IMR-90 (cell line): ENCODE data around the gene PKD1. TPM values are rescaled to one million over a fixed set of nuclear protein-coding genes. Genes with fewer than 3 reads are reported as not detected.

Experiments used
- ATAC-seq: fragments of 200-7000 bp; cut with Tn5 transposase; 2 replicates; pipeline ENCODE4 v1.9.1; 2020; ENCODE audit warnings: low read depth, mild to moderate bottlenecking, moderate library complexity
- BruUV-seq: library from RNA; stranded (reverse); fragments of 400-500 nt; replicated peaks from 2 replicates; lab custom pipeline; 2021; lab: Mats Ljungman, UMichigan
- CTCF ChIA-PET: fragments of 300-600 bp; formaldehyde crosslinking; extraction: SDS; loops from one replicate; lab custom pipeline; 2021; ENCODE audit warnings: antibody characterized with exemption; lab: Yijun Ruan, JAX
- POLR2A ChIA-PET: fragments of 300-600 bp; sonication (Branson Sonifier 250); formaldehyde crosslinking; loops from one replicate; lab custom pipeline; 2022; ENCODE audit warnings: antibody characterized with exemption; ENCODE audit not compliant: unreplicated experiment; lab: Charles Lee
- DNase-seq: peaks from one replicate; pipeline ENCODE4 v3.0.0; 2013
- H2AFZ ChIP-seq: replicated peaks from 2 replicates; pipeline ENCODE3; 2013; ENCODE audit warnings: low read length, mild to moderate bottlenecking; ENCODE audit not compliant: poor library complexity
- H2AK5ac ChIP-seq: 2 replicates; pipeline ENCODE4 v1.6.1; 2013; ENCODE audit warnings: low read depth, low read length, inconsistent platforms
- H2AK9ac ChIP-seq: replicated peaks from 2 replicates; pipeline ENCODE3; 2013; ENCODE audit warnings: mild to moderate bottlenecking, low read depth, low read length, moderate library complexity; ENCODE audit not compliant: poor library complexity
- H2BK120ac ChIP-seq: 2 replicates; pipeline ENCODE4 v1.6.1; 2013; ENCODE audit warnings: low read depth, low read length, inconsistent platforms
- H2BK15ac ChIP-seq: 3 replicates; pipeline ENCODE4 v1.6.1; 2013; ENCODE audit warnings: low read depth, low read length, inconsistent platforms
- H2BK20ac ChIP-seq: 2 replicates; pipeline ENCODE4 v1.6.1; 2013; ENCODE audit warnings: low read depth, mild to moderate bottlenecking, inconsistent platforms, low read length, moderate library complexity
- H2BK5ac ChIP-seq: 2 replicates; pipeline ENCODE4 v1.6.1; 2013; ENCODE audit warnings: mild to moderate bottlenecking, low read depth, low read length, inconsistent platforms; ENCODE audit not compliant: poor library complexity, severe bottlenecking
- H3K14ac ChIP-seq: replicated peaks from 2 replicates; pipeline ENCODE4 v1.6.1; 2013; ENCODE audit warnings: low read depth, low read length, inconsistent platforms
- H3K18ac ChIP-seq: 2 replicates; pipeline ENCODE4 v1.6.1; 2013; ENCODE audit warnings: low read depth, low read length, control low read depth
- H3K23ac ChIP-seq: 2 replicates; pipeline ENCODE4 v1.6.1; 2013; ENCODE audit warnings: low read depth, low read length, inconsistent platforms
- H3K27ac ChIP-seq: 2 replicates; pipeline ENCODE4 v1.5.1; 2013; ENCODE audit warnings: mild to moderate bottlenecking, control low read depth, low read length; ENCODE audit not compliant: insufficient read depth
- H3K27me3 ChIP-seq: 2 replicates; pipeline ENCODE4 v1.6.1; 2013; ENCODE audit warnings: low read length; ENCODE audit not compliant: control insufficient read depth, insufficient read depth
- H3K36me3 ChIP-seq: 2 replicates; pipeline ENCODE4 v1.6.1; 2013; ENCODE audit warnings: low read length, mixed read lengths; ENCODE audit not compliant: control insufficient read depth, insufficient read depth
- H3K4ac ChIP-seq: 2 replicates; pipeline ENCODE4 v1.6.1; 2013; ENCODE audit warnings: low read depth, low read length, inconsistent platforms
- H3K4me1 ChIP-seq: 2 replicates; pipeline ENCODE4 v1.6.1; 2013; ENCODE audit warnings: low read length, mixed read lengths; ENCODE audit not compliant: control insufficient read depth, insufficient read depth
- H3K4me2 ChIP-seq: 2 replicates; pipeline ENCODE4 v1.6.1; 2013; ENCODE audit warnings: low read depth, mild to moderate bottlenecking, control low read depth, low read length, moderate library complexity
- H3K4me3 ChIP-seq: 2 replicates; pipeline ENCODE4 v1.5.1; 2013; ENCODE audit warnings: low read depth, mild to moderate bottlenecking, control low read depth, low read length, moderate library complexity; ENCODE audit not compliant: insufficient read depth
- H3K56ac ChIP-seq: 2 replicates; pipeline ENCODE4 v1.6.1; 2013; ENCODE audit warnings: low read length, inconsistent platforms; ENCODE audit not compliant: insufficient read depth; ENCODE audit errors: extremely low read depth
- H3K79me1 ChIP-seq, 2 experiments: 2 replicates each; pipeline ENCODE4 v1.6.1; 2013; ENCODE audit warnings: low read length in 2 of 2, inconsistent platforms in 1 of 2, low read depth in 1 of 2
- H3K9ac ChIP-seq: 2 replicates; pipeline ENCODE4 v1.6.1; 2013; ENCODE audit warnings: low read depth, low read length, control low read depth
- H3K9me1 ChIP-seq: 2 replicates; pipeline ENCODE4 v1.6.1; 2013; ENCODE audit warnings: low read length, inconsistent platforms; ENCODE audit not compliant: insufficient read depth
- H3K9me3 ChIP-seq: 2 replicates; pipeline ENCODE4 v1.6.1; 2013; ENCODE audit warnings: low read length; ENCODE audit not compliant: control insufficient read depth, insufficient read depth
- H4K20me1 ChIP-seq: 2 replicates; pipeline ENCODE4 v1.6.1; 2013; ENCODE audit warnings: low read length, inconsistent platforms; ENCODE audit not compliant: insufficient read depth
- H4K5ac ChIP-seq: 2 replicates; pipeline ENCODE4 v1.6.1; 2013; ENCODE audit warnings: mild to moderate bottlenecking, low read depth, low read length, control low read depth
- H4K8ac ChIP-seq, 2 experiments: 2 replicates each; pipeline ENCODE4 v1.6.1; 2013; ENCODE audit warnings: low read depth in 2 of 2, low read length in 2 of 2, control low read depth in 1 of 2, inconsistent platforms in 1 of 2
- H4K91ac ChIP-seq: 2 replicates; pipeline ENCODE4 v1.6.1; 2013; ENCODE audit warnings: low read depth, low read length, inconsistent platforms; ENCODE audit not compliant: insufficient read depth
- BHLHE40 ChIP-seq: fragments of 150-350 bp; IDR thresholded peaks from 2 replicates; pipeline ENCODE4 v1.6.1; 2016; ENCODE audit warnings: mild to moderate bottlenecking, low read depth, low read length
- CEBPB ChIP-seq: IDR thresholded peaks from 2 replicates; pipeline ENCODE4 v1.6.1; 2012; ENCODE audit warnings: low read depth, low read length, improper control_type of control experiment
- CHD1 ChIP-seq: IDR thresholded peaks from 2 replicates; pipeline ENCODE4 v1.6.1; 2012; ENCODE audit warnings: low read depth, low read length, improper control_type of control experiment
- CTCF ChIP-seq: conservative IDR thresholded peaks from 2 replicates; pipeline ENCODE4 v1.5.1; 2012; ENCODE audit warnings: mild to moderate bottlenecking, low read depth, low read length, improper control_type of control experiment
- ELK1 ChIP-seq: fragments of 150-350 bp; IDR thresholded peaks from 2 replicates; pipeline ENCODE4 v1.6.1; 2016; ENCODE audit warnings: low read depth, mild to moderate bottlenecking, low read length, moderate library complexity, borderline replicate concordance
- FOS ChIP-seq: fragments of 150-350 bp; IDR thresholded peaks from 2 replicates; pipeline ENCODE4 v1.6.1; 2016; ENCODE audit warnings: low read depth, low read length
- MAFK ChIP-seq: IDR thresholded peaks from 2 replicates; pipeline ENCODE4 v1.6.1; 2012; ENCODE audit warnings: low read depth, low read length, improper control_type of control experiment
- MAZ ChIP-seq: IDR thresholded peaks from 2 replicates; pipeline ENCODE4 v1.6.1; 2012; ENCODE audit warnings: low read depth, mild to moderate bottlenecking, low read length, improper control_type of control experiment, moderate library complexity, borderline replicate concordance
- NFE2L2 ChIP-seq: fragments of 150-350 bp; IDR thresholded peaks from 2 replicates; pipeline ENCODE4 v1.6.1; 2016; ENCODE audit warnings: low read depth, mild to moderate bottlenecking, low read length
- POLR2A ChIP-seq: IDR thresholded peaks from 2 replicates; pipeline ENCODE4 v1.6.1; 2012; ENCODE audit warnings: mild to moderate bottlenecking, low read depth, low read length
- RAD21 ChIP-seq: IDR thresholded peaks from 2 replicates; pipeline ENCODE4 v1.6.1; 2012; ENCODE audit warnings: low read length, improper control_type of control experiment
- RFX5 ChIP-seq: IDR thresholded peaks from 2 replicates; pipeline ENCODE4 v1.8.0; 2012; ENCODE audit warnings: low read depth, mild to moderate bottlenecking, low read length, moderate library complexity
- SMC3 ChIP-seq: fragments of 150-350 bp; IDR thresholded peaks from 2 replicates; pipeline ENCODE4 v1.6.1; 2016; ENCODE audit warnings: low read depth, mild to moderate bottlenecking, antibody characterized with exemption, low read length, moderate library complexity
- USF2 ChIP-seq: fragments of 150-350 bp; IDR thresholded peaks from 2 replicates; pipeline ENCODE4 v1.6.1; 2017; ENCODE audit warnings: mild to moderate bottlenecking, antibody characterized with exemption, low read length, low read depth
- WGBS, 2 experiments: methylation state at CpG; one replicate each; pipeline versions ENCODE4 v1.1.5 to v1.1.7; 2013; ENCODE audit warnings: missing lambda C conversion rate in 2 of 2; ENCODE audit not compliant: insufficient read length in 1 of 2; ENCODE audit errors: extremely low coverage in 2 of 2; 5-methylcytosine and 5-hydroxymethylcytosine counted together
- dilution Hi-C: fragments of 300-500 bp; cut with HindIII; formaldehyde crosslinking; loops from one replicate; pipeline ENCODE4 v1.14.3; 2018; ENCODE audit warnings: low sequenced_read_pairs; ENCODE audit not compliant: unreplicated experiment
- in situ Hi-C: fragments of 300-500 bp; cut with MboI; formaldehyde crosslinking; loops from 3 replicates; pipeline ENCODE4 v1.14.3; 2019; ENCODE audit warnings: low sequenced_read_pairs, inconsistent platforms, mixed read lengths
- intact Hi-C: fragments of 100-400 bp; cut with micrococcal nuclease; formaldehyde crosslinking; loops from 2 replicates; pipeline ENCODE4 v1.10.0; 2022
- polyA plus RNA-seq, 3 experiments: library from polyadenylated mRNA; depleted of rRNA; stranded (reverse); fragments of >200 nt; gene quantifications; 2 replicates each; pipeline ENCODE4 v1.2.3, GENCODE V29; 2012; ENCODE audit warnings: low replicate concordance in 1 of 3
- total RNA-seq: library from RNA; depleted of rRNA; stranded (reverse); fragments of >200 nt; gene quantifications from 2 replicates; pipeline ENCODE4 v1.2.3, GENCODE V29; 2012

Gene PKD1
- total and polyA plus RNA-seq, 2 of the 4 experiments (the other 2 are of a cell fraction), result 7.9 to 97.3 TPM

GRCh38 chr16:2179107-2179501 lies 43.4 kb upstream of the PKD1 start:
- TF ChIP-seq RFX5 (no peak), POLR2A (no peak), CEBPB (no peak), MAZ (no peak), FOS (no peak), BHLHE40 (no peak), CHD1 (no peak), CTCF (no peak), USF2 (no peak), MAFK (no peak), NFE2L2 (no peak), SMC3 (no peak), RAD21 (no peak), ELK1 (no peak)
- Histone ChIP-seq H3K4me1 (no peaks in the 10 kb centered on the region), H3K4me2 (no peak overlapping the region), H2BK20ac (no peak overlapping the region), H4K20me1 (peaks cover 7% of the 10 kb centered on the region; the same call in 1 of the 2 replicates), H2BK120ac (no peak overlapping the region), H2AK5ac (no peak overlapping the region), H2AK9ac (no peak overlapping the region), H2BK5ac (no peak overlapping the region), H3K18ac (no peak overlapping the region), H3K9me3 (no peaks in the 10 kb centered on the region), H3K23ac (no peak overlapping the region), H3K27me3 (no peaks in the 10 kb centered on the region), H3K14ac (no peak overlapping the region), H3K4me3 (no peak overlapping the region), H3K4ac (no peak overlapping the region), H3K9ac (no peak overlapping the region), H4K91ac (no peak overlapping the region), H2BK15ac (no peak overlapping the region), H3K79me1 (no peaks in the 10 kb centered on the region), H4K5ac (no peak overlapping the region), H3K36me3 (peaks cover 36% of the 10 kb centered on the region), H3K56ac (no peak overlapping the region), H3K27ac (no peak overlapping the region), H2AFZ (no peak overlapping the region), H4K8ac (no peak overlapping the region), H3K9me1 (no peaks in the 10 kb centered on the region)
- WGBS, 2 experiments, result 36% methylated on average over 30 of the region's 50 CpGs; no CpG with 5 or more reads in 1 of the 2 experiments
- BruUV-seq, result no TSS peak
- no peak; the same call in 1 of the 2 replicates for ATAC-seq
- POLR2A ChIA-PET, result no interaction called here
- intact Hi-C loops, result no loop called here
- in situ Hi-C loops, result no loop called here
- CTCF ChIA-PET, result no interaction called here
- dilution Hi-C loops, result no loop called here
- no peak for DNase-seq
